ENCODE data around the gene MRPS9.

The MRPS9 gene

DNA sequence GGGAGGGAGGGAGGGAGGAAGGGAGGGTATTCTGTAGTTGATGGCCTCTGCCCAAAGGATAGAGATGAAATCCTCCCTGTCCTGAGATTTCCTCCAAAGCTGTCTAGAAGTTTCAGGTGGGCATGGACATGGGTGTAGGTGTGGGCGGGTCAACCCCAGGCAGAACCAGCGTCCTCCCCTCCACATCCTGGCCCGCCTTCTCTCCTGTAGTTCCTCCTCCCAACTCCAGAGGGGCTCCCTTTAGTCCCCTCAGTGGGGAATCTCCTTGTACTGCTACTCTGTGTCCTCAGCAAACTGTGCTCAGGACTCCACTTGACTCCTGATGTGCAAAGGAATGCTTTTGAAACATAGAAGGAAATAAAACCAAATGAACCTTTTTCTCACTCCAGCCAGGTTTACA is 88.1 kb downstream of the MRPS9 start:
- DNase-seq: no peak

GRCh38 chr2:105126336-105126735 is 88.5 kb downstream of the MRPS9 start:
- no peak for DNase-seq

GRCh38 chr2:105127289-105127915 is 89.5 kb downstream of the MRPS9 start:
- DNase-seq: no peak

GRCh38 chr2:105129722-105130232 is 91.9 kb downstream of the MRPS9 start:
- DNase-seq: no peak

GRCh38 chr2:105130546-105130945 is 92.7 kb downstream of the MRPS9 start:
- DNase-seq: no peak

- no peak for DNase-seq
These were observed 96.2 kb downstream of the MRPS9 start for GRCh38 chr2:105134081-105134480.

DNA sequence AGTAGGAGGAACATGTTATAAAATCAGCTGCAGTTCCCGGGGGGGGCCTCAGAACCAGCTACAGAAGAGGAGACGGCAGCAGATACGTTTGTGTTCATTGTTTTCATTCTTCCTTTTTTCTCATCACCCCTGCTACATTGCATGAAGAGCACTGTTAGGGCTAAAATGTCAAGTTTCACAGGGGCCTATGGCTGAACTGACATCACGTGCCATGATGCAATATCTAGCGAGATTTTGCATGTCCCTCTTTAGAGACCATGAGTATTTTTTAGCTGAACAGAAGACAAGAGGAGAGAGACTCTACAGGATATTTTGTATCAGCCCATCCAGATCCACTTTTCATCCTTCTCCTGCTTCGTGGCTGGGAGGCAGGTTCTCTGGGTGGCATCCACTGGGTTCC is 97.6 kb downstream of the MRPS9 start:
- DNase-seq: no peak

DNA sequence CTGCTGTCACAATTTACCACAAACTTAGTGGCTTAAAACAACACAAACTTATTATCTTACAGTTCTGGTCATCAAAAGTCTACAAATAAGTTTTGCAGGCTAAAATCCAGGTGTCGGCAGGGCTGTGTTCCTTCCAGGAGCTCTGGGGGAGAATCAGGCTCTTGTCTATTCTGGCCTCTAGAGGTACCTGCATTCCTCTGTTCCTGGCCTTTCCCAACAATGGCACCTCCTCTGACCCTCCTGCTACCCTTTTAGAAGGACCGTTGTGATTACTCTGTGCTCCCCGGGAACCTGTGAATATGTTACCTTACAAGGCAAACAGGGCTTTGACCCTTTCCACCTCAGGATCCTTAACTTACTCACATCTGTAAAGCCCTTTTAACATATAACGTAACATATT is 98.5 kb downstream of the MRPS9 start:
- no peak for DNase-seq

DNA sequence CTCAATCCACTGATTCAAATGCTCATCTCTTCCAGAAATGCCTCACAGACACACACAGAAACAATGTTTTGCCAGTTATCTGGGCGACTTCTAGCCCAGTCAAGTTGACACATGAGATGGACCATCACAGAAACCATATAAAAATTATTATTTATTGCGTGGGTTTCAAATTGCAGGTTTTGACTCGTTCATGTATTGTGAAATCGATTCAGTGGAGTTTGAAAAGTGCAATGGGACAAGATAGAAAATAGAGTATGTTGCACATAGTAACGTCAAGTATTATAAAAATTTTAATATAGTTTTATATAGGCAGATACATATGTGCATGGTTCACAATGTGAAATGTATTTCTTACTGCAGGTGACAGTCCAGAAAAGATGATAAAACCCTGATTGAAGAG is 100.8 kb downstream of the MRPS9 start:
- DNase-seq: no peak

DNA sequence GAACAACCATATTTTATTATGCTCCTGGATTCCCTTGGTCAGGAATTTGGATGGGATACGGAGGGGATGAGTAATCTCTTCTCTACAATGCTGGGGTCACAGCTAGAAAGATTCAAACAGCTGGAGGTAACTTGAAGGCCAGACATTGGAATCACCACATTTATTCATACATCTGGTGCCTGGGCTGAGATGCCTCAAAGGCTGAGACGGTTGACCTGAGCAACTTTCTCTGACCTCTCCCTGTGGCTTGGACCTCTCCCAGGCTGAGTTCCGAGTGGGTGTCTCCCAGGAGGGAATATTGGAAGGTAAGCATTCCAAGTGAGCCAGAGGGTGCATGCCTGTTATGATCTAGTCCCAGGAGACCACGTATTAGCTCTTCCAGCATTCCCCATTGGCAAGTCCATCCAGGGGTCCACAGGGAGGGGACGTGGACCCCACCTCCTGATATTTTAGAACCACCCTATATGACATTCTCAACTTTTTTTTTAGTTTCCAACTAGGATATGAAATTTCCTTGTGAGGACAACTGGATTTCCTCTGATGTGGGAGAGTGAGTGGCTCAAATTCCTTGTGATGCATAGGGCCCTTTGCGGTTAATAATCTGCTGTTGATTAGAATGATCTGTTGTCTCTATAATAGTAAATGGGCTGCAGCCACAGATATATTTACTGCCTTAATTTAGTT is 101.8 kb downstream of the MRPS9 start:
- no peak for DNase-seq

DNA sequence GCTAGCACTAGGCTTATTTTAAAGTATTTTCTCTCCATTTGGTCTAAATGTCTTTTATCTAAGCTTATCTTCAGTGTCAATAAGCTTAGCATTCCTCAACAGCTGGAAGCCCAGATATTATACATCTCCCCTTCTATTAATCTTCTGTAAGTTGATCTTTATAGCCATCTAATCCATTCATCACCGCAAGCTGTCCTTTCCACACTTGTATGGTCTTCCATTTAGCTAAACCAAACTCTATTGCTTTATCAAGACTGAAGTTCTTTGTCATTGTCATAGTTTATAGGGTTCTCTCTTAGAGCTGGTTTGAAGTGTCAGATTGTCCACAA is 102.3 kb downstream of the MRPS9 start:
- no peak for DNase-seq

DNA sequence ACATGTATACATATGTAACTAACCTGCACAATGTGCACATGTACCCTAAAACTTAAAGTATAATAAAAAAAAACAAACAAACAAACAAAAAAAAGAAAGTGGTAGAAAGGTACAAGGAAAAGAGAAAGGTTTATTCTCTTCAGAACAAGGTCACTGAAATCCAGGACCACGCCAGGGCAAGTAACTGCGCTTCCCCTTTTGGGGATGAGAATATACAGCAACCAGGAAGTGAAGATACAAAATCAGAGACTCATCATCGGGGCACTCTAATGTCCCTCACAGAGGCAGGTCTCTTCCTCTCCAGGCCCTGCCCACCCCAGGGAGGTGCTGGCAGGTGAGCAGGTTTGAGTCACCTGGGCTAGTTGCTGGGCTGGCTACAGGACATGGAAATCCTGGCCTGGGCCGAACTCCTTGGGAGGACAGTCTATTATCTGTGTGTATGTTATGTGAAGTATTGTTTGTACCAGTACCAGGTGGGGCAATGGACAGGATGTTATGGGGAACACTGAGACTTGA is 103.3 kb downstream of the MRPS9 start:
- DNase-seq: no peak

DNA sequence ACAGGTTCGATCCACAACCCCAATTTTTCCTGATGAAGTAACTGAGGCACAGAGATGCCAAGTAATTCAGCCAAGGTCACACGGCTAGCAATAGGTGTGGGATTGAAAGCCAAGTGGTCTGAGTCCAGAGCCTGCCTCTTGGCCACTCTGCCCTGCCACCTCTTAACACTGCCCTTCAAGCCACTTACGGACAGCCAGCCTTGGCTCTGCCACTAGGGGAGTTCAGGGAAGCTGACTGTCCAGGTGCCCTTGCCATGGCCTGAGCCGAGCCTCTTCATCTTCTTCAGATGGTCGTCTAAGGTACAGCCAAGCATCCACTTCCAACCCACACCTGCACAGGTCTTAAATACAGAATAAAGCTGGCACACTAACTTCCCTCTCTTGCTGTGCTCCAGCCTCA is 104.4 kb downstream of the MRPS9 start:
- DNase-seq: no peak

GRCh38 chr2:105143094-105143466 is 105.2 kb downstream of the MRPS9 start:
- DNase-seq: no peak

GRCh38 chr2:105143467-105144151 is 105.7 kb downstream of the MRPS9 start:
- DNase-seq: peak; percentile 8

GRCh38 chr2:105144152-105144940 is 106.5 kb downstream of the MRPS9 start:
- peak; percentile 3 for DNase-seq

DNA sequence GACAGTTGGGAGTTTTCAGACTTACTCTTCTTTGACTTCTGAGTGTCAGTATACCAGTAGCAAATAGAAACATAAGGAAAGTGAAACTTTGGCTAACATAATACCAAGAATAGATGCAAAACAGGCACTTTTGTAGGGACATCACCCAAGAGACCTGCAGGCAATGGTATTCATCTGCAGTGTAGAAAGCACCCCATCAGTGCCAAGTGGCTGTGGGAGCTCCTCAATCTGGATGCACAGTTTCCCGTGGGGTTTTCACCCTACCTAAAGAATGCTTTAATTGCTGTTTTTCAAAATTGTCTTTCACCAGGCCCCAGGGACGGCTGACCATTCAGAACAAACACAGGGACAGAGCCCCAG is 107.1 kb downstream of the MRPS9 start:
- no peak for DNase-seq

DNA sequence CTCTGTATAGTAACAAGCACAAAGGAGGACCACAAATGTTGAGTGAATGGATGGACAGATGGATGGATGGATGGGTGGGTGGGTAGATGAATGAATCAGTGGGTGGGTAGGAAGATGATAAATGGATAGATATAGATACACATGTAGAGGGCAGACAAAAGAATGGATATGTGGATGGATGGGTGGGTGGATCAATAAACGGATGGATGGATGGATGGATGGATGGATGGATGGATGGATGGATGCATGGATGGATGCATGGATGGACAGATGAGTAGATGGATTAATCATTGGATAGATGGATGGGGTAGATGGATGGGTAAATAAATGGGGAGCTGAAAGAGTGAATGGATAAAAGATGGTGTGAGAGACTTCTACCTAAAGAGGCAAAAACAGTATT is 111.4 kb downstream of the MRPS9 start:
- no peak for DNase-seq

Data from NCI-H1092 (cell line).